Urothelium cell line (cell line): ENCODE results near the gene SLC4A11.

Experiments
- DNase-seq: peaks from one replicate; pipeline ENCODE4 v3.0.0; 2011; ENCODE audit warnings: low spot score, mixed read lengths
- FAIRE-seq: peaks from 2 replicates; lab custom pipeline; 2011; peaks lifted over from hg19 to GRCh38; lab: Jason Lieb, UNC

The SLC4A11 gene

DNA sequence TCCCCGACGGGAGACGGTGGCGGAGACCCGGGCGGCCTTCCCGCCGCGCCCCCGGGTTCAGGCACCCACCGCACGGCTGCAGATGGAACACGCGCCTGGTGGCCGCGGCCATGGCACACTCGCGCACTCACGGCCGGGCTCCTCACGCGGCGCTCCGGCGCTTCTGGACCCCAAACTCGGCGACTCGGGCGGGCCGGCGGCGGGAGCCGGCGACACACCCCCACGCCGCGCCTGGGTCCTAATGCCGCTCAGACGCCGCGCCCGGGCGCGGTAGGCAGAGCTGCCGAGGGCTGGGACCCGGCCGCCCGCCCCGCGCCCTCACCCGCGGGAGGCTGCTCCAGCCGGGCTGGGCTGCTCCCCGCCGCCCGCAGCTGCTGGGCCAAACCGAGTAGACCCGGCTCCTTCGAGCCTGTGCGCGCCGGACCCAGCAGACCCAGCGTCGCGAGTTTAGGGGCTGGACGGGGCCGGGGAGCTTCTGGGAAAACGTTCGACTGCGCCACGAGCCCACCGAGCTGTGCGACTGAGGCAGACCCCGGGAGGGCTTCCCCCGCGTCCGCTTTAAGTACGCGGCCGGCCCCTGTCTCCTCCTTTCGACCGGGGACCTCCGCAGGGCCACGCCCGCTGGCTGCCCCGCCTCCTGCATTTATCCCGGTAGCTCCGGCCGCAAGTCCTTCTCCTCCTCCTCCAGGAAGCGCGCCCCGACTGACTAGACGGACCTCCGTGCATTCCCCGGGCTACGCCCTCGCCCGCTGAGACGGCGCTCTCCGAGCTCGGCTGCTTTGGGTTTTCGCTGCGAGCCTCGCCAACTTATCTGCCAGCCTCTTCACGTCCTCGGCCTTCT is at the start of gene SLC4A11:
Gene SLC4A11, minus strand, starts transcription at position 165 of the 841 bp plus-strand sequence. Its CDS starts 53 bp downstream, at position 112.
- FAIRE-seq, result peak; percentile 13
- DNase-seq, result peak; percentile 82

DNA sequence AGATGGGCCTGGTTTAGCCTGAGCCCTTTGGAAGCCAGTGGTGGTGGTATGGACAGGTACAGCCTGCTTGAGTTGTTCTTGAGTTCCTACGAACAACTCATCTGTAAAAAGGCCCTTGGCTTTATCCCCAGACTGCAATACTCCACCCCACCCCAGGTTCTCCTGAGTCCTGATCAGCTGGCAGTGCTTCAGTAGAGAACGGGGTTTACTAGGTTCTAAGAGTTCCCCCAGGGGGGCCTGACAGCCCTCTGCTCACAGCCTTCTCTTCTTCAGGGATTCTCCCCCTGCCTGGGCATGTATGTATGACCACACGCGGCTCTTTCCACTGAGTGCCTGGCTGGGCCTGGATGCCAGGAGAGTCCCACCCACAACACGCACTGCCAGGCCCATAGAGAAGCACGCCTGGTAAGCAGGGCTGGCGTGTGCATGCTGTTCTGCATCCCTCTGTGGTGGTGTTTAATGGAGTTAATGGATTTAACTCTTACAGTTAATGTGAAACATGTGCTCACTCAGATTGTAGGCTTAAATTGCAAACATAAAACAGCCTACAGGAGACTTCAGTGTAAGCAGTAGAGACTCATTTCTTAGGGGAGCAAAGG is 44.3 kb upstream of the SLC4A11 start:
- DNase-seq (no peak), FAIRE-seq (no peak)

- no peak for FAIRE-seq
- DNase-seq, result no peak
These were observed 43.6 kb upstream of the SLC4A11 start for GRCh38 chr20:3282271-3283221.

- DNase-seq (no peak), FAIRE-seq (no peak)
These were observed 42.4 kb upstream of the SLC4A11 start for GRCh38 chr20:3281437-3281836.

DNA sequence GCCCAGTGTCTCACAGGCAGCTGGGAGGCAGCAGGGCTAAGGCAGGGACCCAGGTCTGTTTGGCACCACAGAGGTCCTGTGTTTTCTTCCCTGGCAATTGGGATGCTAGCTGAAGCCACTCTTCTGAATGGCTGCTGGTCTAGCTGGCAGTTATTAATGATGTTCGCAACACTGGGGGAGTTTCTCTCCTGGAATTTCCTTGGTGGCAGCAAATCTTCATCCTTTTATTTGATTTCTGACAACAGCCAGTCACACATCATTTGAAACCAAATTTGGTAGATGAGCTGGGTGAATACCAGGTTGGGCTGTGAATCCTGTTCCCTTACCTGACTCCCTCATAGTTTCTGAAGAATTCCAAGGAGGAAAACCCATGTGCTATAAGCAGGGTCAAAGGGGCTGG is 40.8 kb upstream of the SLC4A11 start:
- FAIRE-seq (no peak), DNase-seq (no peak)

DNA sequence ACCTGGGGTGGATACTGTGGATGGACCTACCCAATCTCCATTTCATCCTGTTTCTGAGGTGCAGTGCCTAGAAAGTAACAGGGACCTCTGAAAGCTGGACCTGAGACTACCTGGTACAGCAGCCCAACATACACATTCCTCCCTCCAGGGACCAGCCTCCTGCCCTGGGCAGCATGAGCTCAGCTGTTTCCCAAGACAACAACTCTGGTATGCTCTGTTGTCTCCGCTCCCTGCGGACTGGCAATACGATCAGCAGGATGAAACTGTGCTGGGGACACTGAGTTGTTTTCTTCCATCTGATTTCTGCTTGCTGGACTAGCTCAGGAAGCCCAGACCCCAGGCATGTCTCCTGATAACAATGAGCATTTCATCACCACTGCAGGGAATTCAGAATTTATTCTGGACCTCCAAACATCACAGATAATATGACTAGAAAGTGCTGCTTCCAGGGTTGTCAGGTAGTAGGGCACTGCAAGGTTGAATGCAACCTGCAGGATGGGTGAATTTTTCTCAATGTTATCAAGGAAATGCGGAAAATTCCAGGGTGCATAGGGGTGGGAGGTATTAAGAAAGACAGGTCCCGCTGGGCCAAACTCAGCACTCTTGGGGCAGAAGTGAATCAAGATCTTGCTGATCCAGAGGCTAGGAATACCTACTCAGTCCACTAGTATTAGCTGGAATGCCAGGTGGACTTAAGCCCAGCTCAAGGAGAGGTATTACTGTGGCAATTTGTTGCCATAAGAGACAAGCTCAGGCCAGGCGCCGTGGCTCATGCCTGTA is 38.9 kb upstream of the SLC4A11 start:
- DNase-seq (no peak), FAIRE-seq (no peak)

DNA sequence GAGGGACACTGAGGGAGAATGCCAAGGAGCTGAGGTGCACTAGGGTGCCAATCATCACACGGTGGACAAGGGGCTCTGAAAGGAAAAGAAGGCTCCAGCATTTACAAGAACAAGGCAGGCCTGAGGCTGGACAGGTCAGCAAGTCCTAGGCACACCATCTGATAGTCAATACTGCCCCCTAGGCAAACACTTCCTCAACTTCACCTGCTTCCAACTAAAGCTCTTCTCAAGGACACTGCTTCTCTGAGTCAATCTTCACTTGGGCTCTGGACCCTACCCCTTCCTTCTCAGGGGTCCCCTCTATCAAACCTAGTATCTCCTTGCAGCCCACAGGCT is 37.7 kb upstream of the SLC4A11 start:
- FAIRE-seq (no peak), DNase-seq (peak; percentile 18)

DNA sequence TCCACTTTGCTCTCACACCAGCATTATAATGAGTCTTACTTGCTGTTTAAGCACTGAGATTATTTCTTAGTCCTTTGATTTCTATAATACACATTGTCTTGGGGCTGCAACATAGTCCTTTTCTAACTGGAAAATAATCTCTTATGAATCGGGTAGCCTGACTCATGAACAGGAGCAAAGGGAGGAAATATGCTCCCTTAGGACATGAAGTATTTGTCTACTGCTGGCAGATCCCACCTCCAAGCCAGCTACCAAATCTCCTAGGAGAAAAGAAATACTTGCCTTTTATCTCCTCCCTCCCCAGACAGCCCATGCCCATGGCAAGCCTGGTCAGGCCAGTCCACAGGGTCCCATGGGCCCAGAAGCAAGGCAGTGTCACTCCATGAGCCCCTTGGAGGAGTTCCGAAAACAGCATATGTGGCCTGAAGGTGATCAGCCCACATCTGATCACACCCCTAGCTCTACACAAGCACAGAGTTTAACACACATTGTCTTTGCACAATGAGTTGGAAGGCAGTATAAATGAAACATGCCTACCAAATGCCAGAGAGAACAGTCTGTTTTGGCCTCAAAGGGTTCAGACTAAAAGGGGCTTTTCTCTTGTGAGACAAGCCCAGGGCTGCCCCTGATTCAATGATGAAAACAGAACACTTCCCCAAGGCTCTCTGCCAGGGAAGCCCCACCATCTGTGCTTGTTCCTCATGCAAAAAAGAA is 37.1 kb upstream of the SLC4A11 start:
- no peak for DNase-seq
- FAIRE-seq, result no peak

GRCh38 chr20:3275064-3275935 is 36.3 kb upstream of the SLC4A11 start:
- FAIRE-seq (no peak), DNase-seq (no peak)

- no peak for FAIRE-seq
- no peak for DNase-seq
These were observed 34.4 kb upstream of the SLC4A11 start for GRCh38 chr20:3273371-3273770.

- FAIRE-seq (no peak), DNase-seq (no peak)
These were observed 31.1 kb upstream of the SLC4A11 start for GRCh38 chr20:3270051-3270450.

- no peak for DNase-seq
- FAIRE-seq, result no peak
These were observed 23.6 kb upstream of the SLC4A11 start for GRCh38 chr20:3262566-3262965.

GRCh38 chr20:3258429-3258828 is 19.4 kb upstream of the SLC4A11 start:
- DNase-seq (no peak), FAIRE-seq (no peak)

DNA sequence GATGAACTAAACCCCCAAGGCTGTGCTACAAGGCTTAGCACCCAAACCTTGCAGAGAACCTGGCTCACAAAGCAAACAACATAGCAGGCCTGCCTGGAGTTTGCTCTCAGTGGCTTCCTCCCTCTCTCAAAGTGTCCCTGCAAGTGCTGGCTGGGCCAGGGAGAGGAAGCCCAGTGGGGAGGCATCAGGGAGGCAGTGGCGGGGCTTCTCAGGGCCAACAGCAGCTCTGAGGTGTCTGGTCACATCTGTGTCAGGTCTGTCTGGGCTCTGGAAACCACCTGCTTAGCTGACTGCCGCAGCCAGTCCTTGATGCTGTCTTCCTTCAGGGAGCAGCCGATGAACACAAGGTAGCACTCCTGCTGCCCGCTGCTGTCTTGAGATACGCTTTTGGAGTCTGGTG is 16.7 kb upstream of the SLC4A11 start:
- DNase-seq, result no peak
- FAIRE-seq, result no peak

GRCh38 chr20:3251806-3252205 is 12.8 kb upstream of the SLC4A11 start:
- FAIRE-seq, result no peak
- DNase-seq, result no peak

DNA sequence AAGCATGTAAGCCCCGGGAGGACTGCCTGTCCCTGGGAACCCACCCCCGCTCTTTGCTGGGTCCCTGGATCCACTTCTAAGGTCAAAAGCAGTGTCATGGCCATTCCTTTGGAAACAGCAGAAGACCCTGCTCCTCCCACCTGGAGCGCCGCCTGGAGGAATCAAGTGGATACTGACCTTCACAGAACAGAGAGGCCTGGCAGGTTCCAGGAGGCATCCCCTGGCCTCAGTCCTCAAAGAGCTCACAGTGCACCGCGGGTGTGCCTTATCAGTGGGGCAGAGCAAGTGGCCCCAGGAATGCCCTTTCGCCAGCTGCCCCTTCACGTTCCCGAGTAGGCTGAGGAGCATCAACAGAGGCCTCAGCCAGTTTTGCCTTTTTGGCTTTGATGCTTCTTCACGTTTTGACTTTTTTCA is 11.1 kb upstream of the SLC4A11 start:
- peak; percentile 32 for DNase-seq
- no peak for FAIRE-seq

- DNase-seq, result no peak
- no peak for FAIRE-seq
These were observed 10.0 kb upstream of the SLC4A11 start for GRCh38 chr20:3248993-3249347.

- FAIRE-seq, result no peak
- DNase-seq, result no peak
These were observed 9.4 kb upstream of the SLC4A11 start for GRCh38 chr20:3248167-3248992.
